ENCODE results near the gene CMTR1.
A peak's percentile ranks its signal among the peaks of the same experiment; 100 is the strongest.
"Not testable (repeated sequence)": the region's sequence is repeated elsewhere in the genome, so short reads cannot be mapped to it uniquely, and the experiment has no call there.

The CMTR1 gene

DNA sequence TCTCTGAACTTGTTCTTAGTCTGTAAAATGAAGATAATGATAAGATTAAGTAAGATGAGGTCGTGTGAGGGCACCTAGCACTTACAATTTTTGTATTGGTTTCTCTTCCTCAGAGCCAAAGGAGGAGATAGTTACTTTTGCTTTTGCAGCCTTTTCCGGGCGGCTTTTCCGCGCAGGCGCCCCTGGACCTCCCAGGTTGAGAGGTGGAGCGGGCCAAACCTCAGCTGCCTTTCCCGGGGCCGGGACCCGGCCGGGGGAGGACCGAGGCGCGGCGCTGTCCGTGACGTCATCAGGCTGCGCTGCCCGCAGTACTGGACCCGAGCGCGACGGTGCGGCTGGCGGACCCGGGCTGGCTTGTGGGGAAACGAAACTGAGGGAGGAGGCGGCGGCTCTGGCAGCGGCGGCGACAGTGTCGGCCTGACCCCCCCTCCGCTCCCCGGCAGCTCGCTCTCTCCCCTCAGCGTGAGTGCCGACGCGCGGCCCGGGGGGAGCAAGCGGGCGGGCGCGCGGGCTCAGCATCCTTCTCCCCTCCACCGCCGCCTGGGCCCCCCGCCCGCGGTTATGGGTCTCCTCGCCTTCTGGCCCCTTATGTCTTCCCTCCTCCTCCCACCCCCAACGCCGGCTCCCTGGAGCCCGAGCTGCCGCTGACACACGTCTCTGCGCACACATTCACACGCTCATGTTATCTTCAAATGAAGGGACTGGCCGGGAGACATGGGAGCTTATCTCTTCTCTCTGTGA, at the start of gene CMTR1:
TSS of gene CMTR1 (plus strand) at position 306 of the 741 bp plus-strand sequence. CDS start 2,409 bp downstream, outside the sequence.
- DNase-seq, result peak; percentile 97

- DNase-seq, result no peak
Measured at GRCh38 chr6:37388578-37388977, 44.4 kb upstream of the CMTR1 start.

- no peak for DNase-seq
Measured at GRCh38 chr6:37389857-37390256, 43.2 kb upstream of the CMTR1 start.

- DNase-seq, result no peak
Measured at GRCh38 chr6:37391120-37391519, 41.9 kb upstream of the CMTR1 start.

DNA sequence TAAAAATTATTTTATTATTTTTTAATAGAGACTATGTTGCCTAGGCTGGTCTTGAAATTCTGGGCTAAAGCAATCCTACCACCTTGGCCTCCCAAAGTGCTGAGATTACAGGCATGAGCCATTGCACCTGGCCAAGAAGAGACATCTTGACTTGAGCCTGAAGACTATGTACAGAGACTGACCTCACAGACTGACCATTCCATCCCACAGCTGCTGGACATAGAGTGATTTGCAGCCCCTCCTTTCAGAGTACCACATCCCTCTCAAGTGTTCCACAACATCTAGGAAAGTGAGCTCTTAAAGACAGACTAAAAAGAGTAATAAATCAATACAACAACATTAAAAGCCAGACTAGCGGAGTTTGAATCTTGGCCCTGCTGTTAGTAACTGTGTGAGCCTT, 40.2 kb upstream of the CMTR1 start:
- no peak for DNase-seq

GRCh38 chr6:37393381-37393929, 39.6 kb upstream of the CMTR1 start:
- no peak for DNase-seq

DNA sequence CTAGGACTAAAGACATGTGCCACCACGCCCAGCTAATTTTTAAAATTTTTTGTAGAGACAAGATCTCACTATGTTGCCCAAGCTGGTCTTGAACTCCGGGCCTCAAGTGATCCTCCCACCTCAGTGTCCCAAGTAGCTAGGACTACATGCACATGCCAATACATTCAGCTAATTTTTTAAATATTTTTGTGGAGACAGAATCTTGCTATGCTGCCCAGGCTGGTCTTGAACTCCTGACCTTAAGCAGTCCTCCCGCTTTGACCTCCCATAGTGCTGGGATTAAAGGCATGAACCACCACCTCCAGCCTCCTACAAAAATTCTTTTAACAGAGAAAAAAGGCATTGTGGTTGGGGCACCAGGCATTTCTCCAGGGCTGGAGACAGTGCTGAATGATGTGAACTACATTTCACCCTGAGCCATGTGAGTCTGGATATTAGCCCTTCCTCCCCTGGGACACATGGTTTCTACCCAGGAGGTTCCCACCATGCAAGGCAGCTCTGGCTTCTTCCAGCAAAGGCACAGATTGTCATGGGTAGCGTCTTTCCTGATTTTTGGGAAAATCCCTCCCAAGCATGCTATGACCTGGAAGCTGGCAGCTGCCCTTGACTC, 36.3 kb upstream of the CMTR1 start:
- no peak for DNase-seq

GRCh38 chr6:37399131-37399530, 33.9 kb upstream of the CMTR1 start:
- no peak for DNase-seq

GRCh38 chr6:37399795-37400490, 33.1 kb upstream of the CMTR1 start:
- no peak for DNase-seq

GRCh38 chr6:37401658-37402057, 31.4 kb upstream of the CMTR1 start:
- DNase-seq, result not testable (repeated sequence)

- DNase-seq, result no peak
Measured at GRCh38 chr6:37406726-37407341, 26.2 kb upstream of the CMTR1 start.

GRCh38 chr6:37407948-37408347, 25.1 kb upstream of the CMTR1 start:
- no peak for DNase-seq

GRCh38 chr6:37409501-37409900, 23.5 kb upstream of the CMTR1 start:
- DNase-seq, result no peak

DNA sequence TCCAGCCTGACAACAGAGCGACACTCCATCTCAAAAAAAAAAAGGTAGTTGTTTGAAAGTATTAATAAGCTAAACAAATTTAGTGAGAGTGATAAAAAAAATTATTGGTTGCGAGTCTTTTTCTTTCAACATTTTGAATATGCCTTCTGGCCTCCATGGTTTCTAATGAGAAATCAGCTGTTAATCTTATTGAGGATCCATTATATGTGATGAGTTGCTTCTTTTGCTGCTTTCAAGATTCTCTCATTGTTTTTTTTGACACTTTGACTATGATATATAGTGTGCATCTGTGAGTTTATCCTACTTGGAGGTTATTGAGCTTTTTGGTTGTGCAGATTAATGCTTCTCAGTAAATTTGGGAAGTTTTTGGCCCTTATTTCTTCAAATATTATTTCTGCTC, 15.6 kb upstream of the CMTR1 start:
- no peak for DNase-seq

DNA sequence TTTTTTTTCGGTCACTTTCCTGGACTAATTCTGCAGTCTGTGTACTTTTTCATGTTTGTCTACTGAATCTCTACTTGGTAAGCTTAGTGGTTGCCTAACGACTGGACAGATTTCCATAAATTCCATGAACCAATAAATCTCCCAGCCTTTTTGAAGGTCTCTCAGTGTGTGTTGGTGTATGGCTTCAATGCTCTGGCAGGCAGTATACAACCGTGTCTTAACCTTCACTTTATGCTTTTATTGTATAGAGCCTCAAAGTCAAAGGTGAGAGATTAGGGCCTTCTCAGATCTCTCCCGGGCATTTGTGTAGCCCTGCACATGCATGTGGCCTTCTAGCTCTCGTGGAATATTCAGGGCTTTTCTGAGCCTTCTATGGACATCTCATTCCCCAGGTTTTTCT, 14.3 kb upstream of the CMTR1 start:
- no peak for DNase-seq

GRCh38 chr6:37426058-37426944, 6.7 kb upstream of the CMTR1 start:
- no peak for DNase-seq

- DNase-seq, result no peak
Measured at GRCh38 chr6:37426945-37427510, 6.0 kb upstream of the CMTR1 start.

- DNase-seq, result peak; percentile 33
Measured at GRCh38 chr6:37429352-37429750, 3.7 kb upstream of the CMTR1 start.

GRCh38 chr6:37432590-37432915, 468 bp upstream of the CMTR1 start:
- no peak for DNase-seq

GRCh38 chr6:37433657-37434271, 743 bp downstream of the CMTR1 start:
- DNase-seq, result peak; percentile 45

DNA sequence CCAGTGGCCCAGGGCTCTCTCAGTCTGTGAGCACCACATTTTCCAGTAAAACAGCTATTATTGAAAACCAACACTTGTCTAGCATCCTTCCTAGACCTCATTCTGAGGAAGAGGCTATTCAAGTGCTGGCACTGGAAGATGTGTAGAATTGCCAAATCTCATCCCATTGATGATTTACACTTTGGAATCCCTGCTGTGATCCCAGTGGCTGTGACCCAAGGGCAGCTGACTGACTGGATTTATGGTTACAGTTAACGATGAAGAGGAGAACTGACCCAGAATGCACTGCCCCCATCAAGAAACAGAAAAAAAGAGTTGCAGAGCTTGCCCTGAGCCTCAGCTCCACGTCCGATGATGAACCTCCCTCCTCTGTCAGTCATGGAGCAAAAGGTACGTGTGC, 2.4 kb downstream of the CMTR1 start:
- no peak for DNase-seq

DNA sequence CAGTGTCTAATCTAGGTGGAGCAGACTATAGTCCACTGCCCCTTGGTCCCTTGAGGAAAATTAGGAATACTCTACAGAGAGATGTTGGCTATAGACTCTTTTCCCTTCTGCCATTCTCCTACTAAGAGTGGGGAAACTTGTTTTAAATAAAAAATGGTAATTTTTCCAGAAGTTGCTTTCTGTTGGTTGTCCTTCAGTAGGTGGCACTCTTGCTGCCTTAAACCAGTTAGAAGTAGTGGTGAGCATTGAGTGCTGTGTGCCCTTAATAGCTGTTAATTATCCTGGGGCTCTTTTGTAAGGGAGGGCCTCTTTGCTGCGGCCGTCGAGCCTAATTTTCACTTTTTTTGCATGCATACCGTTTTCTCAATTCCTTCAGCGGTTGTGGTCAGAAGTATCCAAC, 2.8 kb downstream of the CMTR1 start:
- no peak for DNase-seq
